Prostate gland (tissue), 2 donors: ENCODE measurements around the gene TRIO.

Experiments used
- POLR2A ChIP-seq: fragments of 450-650 bp; IDR thresholded peaks from one replicate; pipeline ENCODE4 v1.6.1; 2016; ENCODE audit warnings: antibody characterized with exemption, mild to moderate bottlenecking
- POLR2AphosphoS5 ChIP-seq: sonication (generic); formaldehyde crosslinking; IDR thresholded peaks from one replicate; pipeline ENCODE4 v1.6.1; 2017; ENCODE audit warnings: antibody characterized with exemption
- TF ChIP-seq, protein P1 (sequence below), 4 experiments: fragments of 200-600 bp in 2 of 4; fragments of 450-650 bp in 2 of 4; sonication (generic) in 2 of 4; IDR thresholded peaks; 1 replicate in 3 of 4; 2 replicates in 1 of 4; pipeline ENCODE4 v1.5.1; 2016 to 2019; ENCODE audit warnings: antibody characterized with exemption in 4 of 4, mild to moderate bottlenecking in 2 of 4, moderate library complexity in 2 of 4

DNA sequence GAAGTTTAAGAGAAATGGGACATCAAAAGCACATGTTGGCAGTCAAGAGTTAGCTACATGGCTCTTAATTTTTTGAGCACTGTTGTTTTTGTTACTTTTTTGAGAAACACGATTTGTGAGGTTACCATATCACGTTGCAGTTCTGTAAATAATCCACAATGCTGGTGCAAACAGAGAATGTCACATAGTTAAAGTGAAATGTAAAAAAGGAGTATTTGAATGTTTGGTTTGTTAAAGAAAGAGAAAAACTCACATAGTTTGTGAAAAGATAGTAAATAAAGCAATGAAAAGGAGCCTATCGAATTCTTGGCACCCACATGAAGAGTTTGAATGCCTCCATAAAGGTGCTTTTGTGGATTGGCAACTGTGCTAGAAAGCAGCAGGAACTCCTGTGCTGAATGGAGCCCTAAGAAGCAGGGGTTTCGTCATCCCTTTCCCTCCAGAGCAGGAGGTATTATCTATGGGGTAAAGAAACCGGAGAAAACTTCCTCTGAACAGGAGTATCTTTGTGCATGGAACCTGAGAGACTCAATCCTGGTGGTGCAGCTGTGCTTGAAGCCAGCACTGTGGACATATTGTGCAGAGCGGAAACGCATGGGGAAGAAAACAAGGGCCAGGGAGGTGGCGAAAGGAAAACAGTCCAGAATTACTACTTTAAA lies 289.9 kb downstream of the TRIO start:
- TF ChIP-seq POLR2A (no peak), POLR2AphosphoS5 (no peak)
- TF ChIP-seq, protein P1, sequence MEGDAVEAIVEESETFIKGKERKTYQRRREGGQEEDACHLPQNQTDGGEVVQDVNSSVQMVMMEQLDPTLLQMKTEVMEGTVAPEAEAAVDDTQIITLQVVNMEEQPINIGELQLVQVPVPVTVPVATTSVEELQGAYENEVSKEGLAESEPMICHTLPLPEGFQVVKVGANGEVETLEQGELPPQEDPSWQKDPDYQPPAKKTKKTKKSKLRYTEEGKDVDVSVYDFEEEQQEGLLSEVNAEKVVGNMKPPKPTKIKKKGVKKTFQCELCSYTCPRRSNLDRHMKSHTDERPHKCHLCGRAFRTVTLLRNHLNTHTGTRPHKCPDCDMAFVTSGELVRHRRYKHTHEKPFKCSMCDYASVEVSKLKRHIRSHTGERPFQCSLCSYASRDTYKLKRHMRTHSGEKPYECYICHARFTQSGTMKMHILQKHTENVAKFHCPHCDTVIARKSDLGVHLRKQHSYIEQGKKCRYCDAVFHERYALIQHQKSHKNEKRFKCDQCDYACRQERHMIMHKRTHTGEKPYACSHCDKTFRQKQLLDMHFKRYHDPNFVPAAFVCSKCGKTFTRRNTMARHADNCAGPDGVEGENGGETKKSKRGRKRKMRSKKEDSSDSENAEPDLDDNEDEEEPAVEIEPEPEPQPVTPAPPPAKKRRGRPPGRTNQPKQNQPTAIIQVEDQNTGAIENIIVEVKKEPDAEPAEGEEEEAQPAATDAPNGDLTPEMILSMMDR (IDR thresholded peaks at IDR 0.05), result no peak
